Esophagus muscularis mucosa (tissue), 4 donors: ENCODE data around the gene OR52B2. TPM values are rescaled to one million over a fixed set of nuclear protein-coding genes. Genes with fewer than 3 reads are reported as not detected.
"Not testable (repeated sequence)": the region's sequence is repeated elsewhere in the genome, so short reads cannot be mapped to it uniquely, and the experiment has no call there.

Experiments
- DNase-seq: peaks from one replicate; pipeline ENCODE4 v3.0.0-alpha.2; 2017; ENCODE audit errors: extremely low spot score
- H3K27ac ChIP-seq, 4 donors: fragments of 200-600 bp; sonication (generic); replicated peaks in 1 of 4; 1 replicate in 3 of 4; 2 replicates in 1 of 4; pipeline ENCODE4 v1.5.1; 2016 to 2019; ENCODE audit warnings: mild to moderate bottlenecking in 1 of 4
- H3K27me3 ChIP-seq, 4 donors: fragments of 200-600 bp; sonication (generic); one replicate each; pipeline versions ENCODE4 v1.5.1 to v1.6.0; 2016 to 2019
- H3K36me3 ChIP-seq, 4 donors: fragments of 200-600 bp; sonication (generic); one replicate each; pipeline ENCODE4 v1.5.1; 2016 to 2019
- H3K4me1 ChIP-seq, 4 donors: fragments of 200-600 bp; sonication (generic); one replicate each; pipeline ENCODE4 v1.5.1; 2016 to 2019
- H3K4me3 ChIP-seq, 4 donors: fragments of 200-600 bp; sonication (generic); 1 replicate in 2 of 4; 2 replicates in 2 of 4; pipeline ENCODE4 v1.5.1; 2016 to 2019; ENCODE audit warnings: mild to moderate bottlenecking in 4 of 4, moderate library complexity in 1 of 4
- H3K9me3 ChIP-seq, 4 donors: fragments of 200-600 bp; sonication (generic); 1 replicate in 3 of 4; 2 replicates in 1 of 4; pipeline ENCODE4 v1.5.1; 2016 to 2019
- CTCF ChIP-seq, 3 experiments: fragments of 200-600 bp in 2 of 3; fragments of 450-650 bp in 1 of 3; sonication (generic) in 2 of 3; IDR thresholded peaks; one replicate each; pipeline ENCODE4 v1.5.1; 2017 to 2019; ENCODE audit warnings: antibody characterized with exemption in 3 of 3, mild to moderate bottlenecking in 2 of 3, moderate library complexity in 1 of 3
- EP300 ChIP-seq: sonication (generic); formaldehyde crosslinking; IDR thresholded peaks from one replicate; pipeline ENCODE4 v1.6.1; 2017; ENCODE audit warnings: antibody characterized with exemption
- POLR2A ChIP-seq: fragments of 450-650 bp; IDR thresholded peaks from one replicate; pipeline ENCODE4 v1.6.1; 2017; ENCODE audit warnings: antibody characterized with exemption, moderate library complexity, mild to moderate bottlenecking, low read depth
- POLR2AphosphoS5 ChIP-seq, 2 donors: sonication (generic); formaldehyde crosslinking; IDR thresholded peaks; one replicate each; pipeline ENCODE4 v1.6.1; 2017; ENCODE audit warnings: antibody characterized with exemption in 2 of 2
- WGBS: methylation state at CpG from one replicate; pipeline ENCODE4 v1.1.5; 2018; 5-methylcytosine and 5-hydroxymethylcytosine counted together
- intact Hi-C: fragments of 100-400 bp; cut with DNase I; formaldehyde crosslinking; loops from one replicate; pipeline ENCODE4 v1.15.1; 2023
- total RNA-seq, 4 donors: library from RNA; depleted of rRNA; stranded (reverse); fragments of >200 nt; gene quantifications; one replicate each; pipeline versions ENCODE4 v1.1.0 to v1.2.1, GENCODE V29; 2016

OR52B2 gene
- total RNA-seq, 4 donors from 2014 or later, result not detected

- Histone ChIP-seq H3K4me3 (no peak overlapping the region), H3K4me1 (no peaks in the 10 kb centered on the region), H3K27ac (no peak overlapping the region), H3K9me3 (no peaks in the 10 kb centered on the region), H3K36me3 (no peaks in the 10 kb centered on the region), H3K27me3 (no peaks in the 10 kb centered on the region)
- intact Hi-C loops, result no loop called here
- TF ChIP-seq POLR2A, result no peak
- TF ChIP-seq CTCF (IDR thresholded peaks at IDR 0.05), result no peak
- no peak for TF ChIP-seq EP300
- no peak for TF ChIP-seq POLR2AphosphoS5 (IDR thresholded peaks at IDR 0.05)
- DNase-seq, result peak; percentile 31
These were observed 21.6 kb upstream of the OR52B2 start for GRCh38 chr11:6191742-6192141.

- intact Hi-C loops, result no loop called here
- H3K36me3 ChIP-seq, result no peaks in the 10 kb centered on the region
- WGBS, result 50% methylated on average over 2 of the region's 2 CpGs
- no peaks in the 10 kb centered on the region for H3K9me3 ChIP-seq
- TF ChIP-seq POLR2A (no peak), EP300 (no peak), POLR2AphosphoS5 (IDR thresholded peaks at IDR 0.05) (no peak), CTCF (IDR thresholded peaks at IDR 0.05) (no peak)
- no peak overlapping the region for H3K27ac ChIP-seq
- no peak for DNase-seq
- no peak overlapping the region for H3K4me3 ChIP-seq
- H3K4me1 ChIP-seq, result no peaks in the 10 kb centered on the region
- peaks cover 0 to 3% (median 0%) of the 10 kb centered on the region in 4 donors for H3K27me3 ChIP-seq
These were observed 5.3 kb upstream of the OR52B2 start for GRCh38 chr11:6175440-6175839.

- intact Hi-C loops, result no loop called here
- H3K4me1 ChIP-seq, result no peaks in the 10 kb centered on the region
- WGBS, result 80% methylated on average over 7 of the region's 7 CpGs
- H3K4me3 ChIP-seq, result no peak overlapping the region
- H3K27ac ChIP-seq, result no peak overlapping the region
- H3K27me3 ChIP-seq, result no peaks in the 10 kb centered on the region
- no peak for DNase-seq
- TF ChIP-seq CTCF (IDR thresholded peaks at IDR 0.05) (no peak), POLR2A (no peak), EP300 (no peak), POLR2AphosphoS5 (IDR thresholded peaks at IDR 0.05) (no peak)
- no peaks in the 10 kb centered on the region for H3K36me3 ChIP-seq
- no peaks in the 10 kb centered on the region for H3K9me3 ChIP-seq
These were observed 13.3 kb downstream of the OR52B2 start for GRCh38 chr11:6156628-6157359.

GRCh38 chr11:6152126-6152525, 18.0 kb downstream of the OR52B2 start:
- TF ChIP-seq EP300 (no peak), POLR2A (no peak), POLR2AphosphoS5 (IDR thresholded peaks at IDR 0.05) (no peak), CTCF (IDR thresholded peaks at IDR 0.05) (no peak)
- Histone ChIP-seq H3K36me3 (no peaks in the 10 kb centered on the region), H3K27ac (no peak overlapping the region), H3K4me3 (no peak overlapping the region), H3K9me3 (no peaks in the 10 kb centered on the region), H3K4me1 (no peaks in the 10 kb centered on the region), H3K27me3 (no peaks in the 10 kb centered on the region)
- no peak for DNase-seq
- intact Hi-C loops, result no loop called here
- WGBS, result 91% methylated on average over 2 of the region's 2 CpGs

GRCh38 chr11:6151117-6151516, 19.0 kb downstream of the OR52B2 start:
- Histone ChIP-seq H3K27me3 (no peaks in the 10 kb centered on the region), H3K4me1 (no peaks in the 10 kb centered on the region), H3K4me3 (no peak overlapping the region), H3K36me3 (no peaks in the 10 kb centered on the region), H3K27ac (no peak overlapping the region), H3K9me3 (no peaks in the 10 kb centered on the region)
- WGBS, result 20% methylated on average over 1 of the region's 1 CpG
- intact Hi-C loops, result no loop called here
- no peak for TF ChIP-seq EP300
- TF ChIP-seq POLR2A, result no peak
- no peak for TF ChIP-seq POLR2AphosphoS5 (IDR thresholded peaks at IDR 0.05)
- no peak for TF ChIP-seq CTCF (IDR thresholded peaks at IDR 0.05)
- DNase-seq, result no peak

DNA sequence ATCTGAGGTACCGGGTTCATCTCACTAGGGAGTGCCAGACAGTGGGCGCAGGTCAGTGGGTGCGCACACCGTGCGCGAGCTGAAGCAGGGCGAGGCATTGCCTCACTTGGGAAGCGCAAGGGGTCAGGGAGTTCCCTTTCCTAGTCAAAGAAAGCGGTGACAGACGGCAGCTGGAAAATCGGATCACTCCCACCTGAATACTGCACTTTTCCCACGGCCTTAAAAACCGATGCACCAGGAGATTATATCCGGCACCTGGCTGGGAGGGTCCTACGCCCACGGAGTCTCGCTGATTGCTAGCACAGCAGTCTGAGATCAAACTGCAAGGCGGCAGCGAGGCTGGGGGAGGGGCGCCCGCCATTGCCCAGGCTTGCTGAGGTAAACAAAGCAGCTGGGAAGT, 26.4 kb downstream of the OR52B2 start:
- H3K27ac ChIP-seq, H3K27me3 ChIP-seq, H3K9me3 ChIP-seq, H3K36me3 ChIP-seq, H3K4me3 ChIP-seq, DNase-seq, H3K4me1 ChIP-seq, intact Hi-C loops: not testable (repeated sequence)
- WGBS, result 65% methylated on average over 17 of the region's 21 CpGs
